CD4-positive, CD25-positive, alpha-beta regulatory T cell (primary cell): Measurements from ENCODE around the gene ST6GALNAC3. TPM values are rescaled to one million over a fixed set of nuclear protein-coding genes. Genes with fewer than 3 reads are reported as not detected.
A peak's percentile ranks its signal among the peaks of the same experiment; 100 is the strongest.

Experiments used
- ATAC-seq, 2 donors: fragments of 150-1000 bp; cut with Tn5 transposase; one replicate each; pipeline ENCODE4 v1.10.0; 2021; ENCODE audit warnings: low read depth in 2 of 2, moderate number of reproducible peaks in 2 of 2, moderate library complexity in 1 of 2
- DNase-seq, 3 donors: peaks; one replicate each; pipeline versions ENCODE4 v3.0.0 to v3.0.0-alpha.2; 2012 to 2022; ENCODE audit warnings: mixed read lengths in 1 of 3
- H3K27ac ChIP-seq: one replicate; pipeline ENCODE4 v1.7.0; 2013; ENCODE audit warnings: mild to moderate bottlenecking, low read length; ENCODE audit not compliant: insufficient read depth, poor library complexity, severe bottlenecking
- H3K27me3 ChIP-seq: one replicate; pipeline ENCODE4 v1.7.0; 2013; ENCODE audit warnings: low read length; ENCODE audit not compliant: control insufficient read depth, insufficient read depth
- H3K36me3 ChIP-seq: one replicate; pipeline ENCODE4 v1.7.0; 2013; ENCODE audit warnings: mild to moderate bottlenecking, low read length, moderate library complexity; ENCODE audit not compliant: control insufficient read depth, insufficient read depth
- H3K4me1 ChIP-seq: 2 replicates; pipeline ENCODE4 v1.7.0; 2013; ENCODE audit warnings: mild to moderate bottlenecking, low read length; ENCODE audit not compliant: insufficient read depth, control insufficient read depth, poor library complexity, severe bottlenecking
- H3K4me3 ChIP-seq: one replicate; pipeline ENCODE4 v1.7.0; 2013; ENCODE audit warnings: low read depth, mild to moderate bottlenecking, low read length, moderate library complexity
- H3K9me3 ChIP-seq, 2 experiments: 1 replicate in 1 of 2; 2 replicates in 1 of 2; pipeline ENCODE4 v1.7.0; 2013; ENCODE audit warnings: low read length in 2 of 2, mild to moderate bottlenecking in 1 of 2, moderate library complexity in 1 of 2; ENCODE audit not compliant: control insufficient read depth in 2 of 2
- H3K27ac Mint-ChIP-seq, 3 donors: one replicate each; pipeline ENCODE4 v1.8.0; 2020 to 2022; ENCODE audit warnings: mild to moderate bottlenecking in 3 of 3, mixed read lengths in 3 of 3, moderate library complexity in 2 of 3
- H3K27me3 Mint-ChIP-seq: one replicate; pipeline ENCODE4 v1.8.0; 2022; ENCODE audit warnings: mild to moderate bottlenecking, mixed read lengths
- H3K36me3 Mint-ChIP-seq: one replicate; pipeline ENCODE4 v1.8.0; 2020; ENCODE audit warnings: mixed read lengths
- H3K4me1 Mint-ChIP-seq, 4 donors: one replicate each; pipeline ENCODE4 v1.8.0; 2020 to 2022; ENCODE audit warnings: mixed read lengths in 4 of 4, mild to moderate bottlenecking in 1 of 4
- H3K4me3 Mint-ChIP-seq, 4 donors: one replicate each; pipeline ENCODE4 v1.8.0; 2020 to 2022; ENCODE audit warnings: mild to moderate bottlenecking in 4 of 4, mixed read lengths in 4 of 4, moderate library complexity in 3 of 4
- H3K9me3 Mint-ChIP-seq, 7 donors: one replicate each; pipeline ENCODE4 v1.8.0; 2020 to 2022; ENCODE audit warnings: mixed read lengths in 7 of 7, mild to moderate bottlenecking in 3 of 7, moderate library complexity in 2 of 7
- polyA plus RNA-seq, 4 donors: library from polyadenylated mRNA; unstranded; fragments of 300-500 nt; fragmentation: Illumina TruSeq; gene quantifications; one replicate each; pipeline ENCODE4 v1.2.3, GENCODE V29; 2021
- total RNA-seq: library from RNA; stranded (reverse); gene quantifications from one replicate; pipeline ENCODE4 v1.2.3, GENCODE V29; 2022

Gene ST6GALNAC3
- total and polyA plus RNA-seq, 5 donors from 2014 or later = 0.03 to 3.4 (median 0.95) TPM

DNA sequence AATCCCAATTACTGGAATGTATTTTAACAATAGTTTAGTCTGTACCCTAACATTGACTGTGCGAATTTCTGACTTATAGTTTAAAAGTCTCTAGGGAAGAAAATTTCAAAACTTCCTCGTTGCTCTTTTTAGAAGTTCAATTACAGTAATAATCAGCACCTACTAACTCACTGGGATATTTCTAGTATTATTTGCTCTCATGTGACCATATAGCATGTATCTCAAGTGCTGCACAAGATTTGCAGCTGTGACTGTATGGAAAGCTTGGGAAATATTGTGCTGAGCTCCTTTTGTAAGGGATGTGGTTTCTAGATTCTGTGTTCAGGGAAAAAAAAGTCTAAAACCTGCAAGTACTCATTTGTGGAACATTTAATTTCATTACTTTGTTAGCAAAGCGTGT lies 153.1 kb downstream of the ST6GALNAC3 start:
- peaks cover 0 to 3% (median 0%) of the 10 kb centered on the region in 7 donors for H3K9me3 Mint-ChIP-seq
- DNase-seq (no peak), ATAC-seq (no peak)
- H3K27me3 ChIP-seq = no peaks in the 10 kb centered on the region
- no peaks in the 10 kb centered on the region for H3K36me3 ChIP-seq
- no peaks in the 10 kb centered on the region for H3K9me3 ChIP-seq
- no peak overlapping the region for H3K4me3 ChIP-seq
- no peaks in the 10 kb centered on the region for H3K4me1 ChIP-seq
- no peak overlapping the region for H3K4me3 Mint-ChIP-seq
- peaks cover 0 to 14% (median 1%) of the 10 kb centered on the region in 4 donors for H3K4me1 Mint-ChIP-seq
- no peak overlapping the region for H3K27ac ChIP-seq
- no peak overlapping the region for H3K27ac Mint-ChIP-seq
- H3K36me3 Mint-ChIP-seq = no peaks in the 10 kb centered on the region
- no peaks in the 10 kb centered on the region for H3K27me3 Mint-ChIP-seq

GRCh38 chr1:76229279-76230005 lies 154.9 kb downstream of the ST6GALNAC3 start:
- H3K27me3 ChIP-seq = no peaks in the 10 kb centered on the region
- no peak overlapping the region for H3K4me3 ChIP-seq
- Mint-ChIP-seq H3K4me3 (no peak overlapping the region), H3K4me1 (peaks cover 0 to 14% (median 1%) of the 10 kb centered on the region in 4 donors), H3K27me3 (no peaks in the 10 kb centered on the region), H3K36me3 (no peaks in the 10 kb centered on the region), H3K9me3 (peaks cover 0 to 2% (median 0%) of the 10 kb centered on the region in 7 donors), H3K27ac (no peak overlapping the region)
- H3K27ac ChIP-seq = no peak overlapping the region
- H3K36me3 ChIP-seq = no peaks in the 10 kb centered on the region
- H3K4me1 ChIP-seq = no peaks in the 10 kb centered on the region
- DNase-seq (no peak), ATAC-seq (no peak)
- H3K9me3 ChIP-seq = no peaks in the 10 kb centered on the region

- no peaks in the 10 kb centered on the region for H3K4me1 ChIP-seq
- H3K27ac ChIP-seq = no peak overlapping the region
- DNase-seq (no peak), ATAC-seq (no peak)
- Mint-ChIP-seq H3K4me1 (peaks cover 0 to 14% (median 1%) of the 10 kb centered on the region in 4 donors), H3K27ac (no peak overlapping the region), H3K36me3 (no peaks in the 10 kb centered on the region), H3K27me3 (no peaks in the 10 kb centered on the region), H3K4me3 (no peak overlapping the region), H3K9me3 (no peaks in the 10 kb centered on the region)
- H3K27me3 ChIP-seq = no peaks in the 10 kb centered on the region
- H3K9me3 ChIP-seq = no peaks in the 10 kb centered on the region
- H3K4me3 ChIP-seq = no peak overlapping the region
- no peaks in the 10 kb centered on the region for H3K36me3 ChIP-seq
Measured at GRCh38 chr1:76230842-76231281, 156.3 kb downstream of the ST6GALNAC3 start.

DNA sequence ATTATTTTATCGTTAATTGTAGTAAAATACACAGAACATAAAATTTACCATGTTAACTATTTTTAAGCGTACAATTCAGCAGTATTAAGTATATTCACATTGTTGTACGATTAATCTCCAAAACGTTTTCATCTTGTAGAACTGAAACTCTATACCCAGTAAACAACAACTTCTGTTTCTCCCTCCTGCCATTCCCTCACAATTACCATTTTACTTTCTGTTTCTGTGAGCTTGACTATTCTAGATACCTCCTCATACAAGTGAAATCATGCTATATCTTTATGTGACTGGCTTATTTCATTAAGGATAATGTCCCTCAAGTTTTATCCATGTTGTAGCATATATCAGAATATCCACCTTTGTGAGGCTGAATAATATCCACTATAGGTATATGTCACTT lies 156.8 kb downstream of the ST6GALNAC3 start:
- Mint-ChIP-seq H3K4me1 (peaks cover 0 to 14% (median 1%) of the 10 kb centered on the region in 4 donors), H3K27me3 (no peaks in the 10 kb centered on the region), H3K36me3 (no peaks in the 10 kb centered on the region), H3K27ac (no peak overlapping the region), H3K9me3 (no peaks in the 10 kb centered on the region), H3K4me3 (no peak overlapping the region)
- Histone ChIP-seq H3K27me3 (no peaks in the 10 kb centered on the region), H3K27ac (no peak overlapping the region), H3K4me3 (no peak overlapping the region), H3K36me3 (no peaks in the 10 kb centered on the region), H3K9me3 (no peaks in the 10 kb centered on the region), H3K4me1 (no peaks in the 10 kb centered on the region)
- DNase-seq = no peak
- no peak for ATAC-seq

DNA sequence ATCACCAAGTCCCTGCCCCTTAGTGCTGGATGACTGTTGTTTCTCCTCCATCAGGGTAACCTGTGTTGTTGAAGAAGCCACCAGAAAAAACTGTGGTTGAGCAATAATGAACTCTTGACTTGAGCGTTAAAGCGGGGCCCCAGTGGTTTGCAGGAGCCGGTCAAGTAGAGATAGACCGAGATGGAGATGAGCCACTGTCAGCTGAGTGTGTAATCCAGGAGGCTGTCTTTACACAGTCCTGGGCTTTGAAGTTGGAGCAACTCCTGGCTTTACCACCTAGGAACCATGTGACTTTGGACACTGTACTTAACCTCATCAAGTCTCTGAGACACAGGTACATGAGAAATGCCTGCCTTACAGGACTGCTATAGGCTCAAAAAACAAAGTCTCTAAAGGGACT lies 158.1 kb downstream of the ST6GALNAC3 start:
- H3K27ac Mint-ChIP-seq = no peak overlapping the region
- H3K9me3 ChIP-seq = no peaks in the 10 kb centered on the region
- H3K36me3 ChIP-seq = no peaks in the 10 kb centered on the region
- H3K27me3 Mint-ChIP-seq = no peaks in the 10 kb centered on the region
- H3K4me3 ChIP-seq = no peak overlapping the region
- DNase-seq = no peak
- H3K4me1 ChIP-seq = no peaks in the 10 kb centered on the region
- no peak for ATAC-seq
- no peak overlapping the region for H3K4me3 Mint-ChIP-seq
- H3K4me1 Mint-ChIP-seq = peaks cover 0 to 13% (median 1%) of the 10 kb centered on the region in 4 donors
- H3K27me3 ChIP-seq = no peaks in the 10 kb centered on the region
- H3K9me3 Mint-ChIP-seq = no peaks in the 10 kb centered on the region
- H3K36me3 Mint-ChIP-seq = no peaks in the 10 kb centered on the region
- no peak overlapping the region for H3K27ac ChIP-seq

GRCh38 chr1:76234061-76234460 lies 159.5 kb downstream of the ST6GALNAC3 start:
- Histone ChIP-seq H3K27me3 (no peaks in the 10 kb centered on the region), H3K27ac (no peak overlapping the region), H3K4me1 (no peaks in the 10 kb centered on the region), H3K9me3 (no peaks in the 10 kb centered on the region), H3K36me3 (no peaks in the 10 kb centered on the region), H3K4me3 (no peak overlapping the region)
- Mint-ChIP-seq H3K27me3 (no peaks in the 10 kb centered on the region), H3K36me3 (no peaks in the 10 kb centered on the region), H3K4me1 (peaks cover 0 to 2% (median under 1%) of the 10 kb centered on the region in 4 donors), H3K9me3 (no peaks in the 10 kb centered on the region), H3K27ac (peak overlapping the region in 1 of 3 donors; percentile 46), H3K4me3 (no peak overlapping the region)
- DNase-seq (no peak), ATAC-seq (no peak)

GRCh38 chr1:76237211-76237610 lies 162.7 kb downstream of the ST6GALNAC3 start:
- ATAC-seq (no peak), DNase-seq (no peak)
- Histone ChIP-seq H3K4me1 (no peaks in the 10 kb centered on the region), H3K36me3 (no peaks in the 10 kb centered on the region), H3K27ac (no peak overlapping the region), H3K9me3 (no peaks in the 10 kb centered on the region), H3K27me3 (no peaks in the 10 kb centered on the region), H3K4me3 (no peak overlapping the region)
- Mint-ChIP-seq H3K9me3 (no peaks in the 10 kb centered on the region), H3K4me3 (no peak overlapping the region), H3K27ac (no peak overlapping the region), H3K4me1 (no peaks in the 10 kb centered on the region), H3K27me3 (no peaks in the 10 kb centered on the region), H3K36me3 (no peaks in the 10 kb centered on the region)

- H3K9me3 Mint-ChIP-seq = peaks cover 0 to 2% (median 0%) of the 10 kb centered on the region in 7 donors
- no peak overlapping the region for H3K27ac ChIP-seq
- H3K4me3 Mint-ChIP-seq = no peak overlapping the region
- no peaks in the 10 kb centered on the region for H3K27me3 ChIP-seq
- DNase-seq (no peak), ATAC-seq (no peak)
- H3K36me3 Mint-ChIP-seq = no peaks in the 10 kb centered on the region
- H3K4me1 Mint-ChIP-seq = no peaks in the 10 kb centered on the region
- H3K36me3 ChIP-seq = no peaks in the 10 kb centered on the region
- H3K27ac Mint-ChIP-seq = no peak overlapping the region
- H3K27me3 Mint-ChIP-seq = no peaks in the 10 kb centered on the region
- no peaks in the 10 kb centered on the region for H3K4me1 ChIP-seq
- H3K9me3 ChIP-seq = no peaks in the 10 kb centered on the region
- no peak overlapping the region for H3K4me3 ChIP-seq
Measured at GRCh38 chr1:76238094-76238628, 163.6 kb downstream of the ST6GALNAC3 start.
